HCT116 (cell line): ENCODE results near the gene ZCCHC13. TPM values are rescaled to one million over a fixed set of nuclear protein-coding genes. Genes with fewer than 3 reads are reported as not detected.

Source experiments
- ATAC-seq: fragments of 200-7000 bp; cut with Tn5 transposase; 2 replicates; pipeline ENCODE4 v1.9.1; 2020; ENCODE audit warnings: mild to moderate bottlenecking, moderate library complexity
- BruUV-seq: library from RNA; stranded (reverse); fragments of 400-500 nt; replicated peaks from 2 replicates; lab custom pipeline; 2021; lab: Mats Ljungman, UMichigan
- CTCF ChIA-PET: fragments of 300-600 bp; sonication (Branson Sonifier 250); formaldehyde crosslinking; loops from one replicate; lab custom pipeline; 2021; ENCODE audit warnings: antibody characterized with exemption; lab: Charles Lee
- POLR2A ChIA-PET: fragments of 300-600, 350-600 bp; sonication (Branson Sonifier 250); formaldehyde crosslinking; loops from one replicate; lab custom pipeline; 2021; ENCODE audit warnings: antibody characterized with exemption; lab: Charles Lee
- RAD21 ChIA-PET, 2 experiments: fragments of 300-600 bp; sonication (Branson Sonifier 250); formaldehyde crosslinking; loops; one replicate each; lab custom pipeline; 2023; ENCODE audit warnings: low total read pairs in 2 of 2; ENCODE audit not compliant: uncharacterized antibody in 2 of 2, unreplicated experiment in 2 of 2, low non-redundant PET in 1 of 2; lab: Charles Lee
- DNase-seq: peaks from one replicate; pipeline ENCODE4 v3.0.0-alpha.2; 2010; ENCODE audit warnings: low read depth, low spot score
- H2AFZ ChIP-seq: fragments of 200-600 bp; shearing (Covaris generic), sonication (generic); 2 replicates; pipeline ENCODE4 v1.6.1; 2017; ENCODE audit warnings: low read depth, mixed run types, mixed read lengths, antibody characterized with exemption, low read length; ENCODE audit not compliant: poor library complexity, severe bottlenecking
- H3K27ac ChIP-seq: 2 replicates; pipeline ENCODE4 v1.5.1; 2012; ENCODE audit warnings: low read depth, low read length
- H3K27me3 ChIP-seq: fragments of 200-600 bp; sonication (generic); 2 replicates; pipeline ENCODE4 v1.6.1; 2016; ENCODE audit warnings: mixed run types, low read length, mixed read lengths; ENCODE audit not compliant: insufficient read depth
- H3K36me3 ChIP-seq, 2 experiments: fragments of 200-500 bp in 1 of 2; fragments of 200-600 bp in 1 of 2; sonication (Bioruptor generic) in 1 of 2; sonication (generic) in 1 of 2; 2 replicates each; pipeline versions ENCODE4 v1.5.1 to v1.6.1; 2014 to 2016; ENCODE audit warnings: low read length in 2 of 2, inconsistent platforms in 1 of 2, mixed read lengths in 1 of 2, mixed run types in 1 of 2; ENCODE audit not compliant: insufficient read depth in 2 of 2, control insufficient read depth in 1 of 2
- H3K4me1 ChIP-seq, 2 experiments: fragments of 200-600 bp in 1 of 2; sonication (generic) in 1 of 2; 2 replicates each; pipeline versions ENCODE4 v1.5.1 to v1.6.1; 2012 to 2017; ENCODE audit warnings: low read length in 2 of 2, inconsistent platforms in 1 of 2, mild to moderate bottlenecking in 1 of 2, mixed read lengths in 1 of 2, mixed run types in 1 of 2, moderate library complexity in 1 of 2; ENCODE audit not compliant: insufficient read depth in 2 of 2, control insufficient read depth in 1 of 2
- H3K4me2 ChIP-seq: fragments of 200-600 bp; sonication (generic); 2 replicates; pipeline ENCODE4 v1.6.1; 2017; ENCODE audit warnings: mixed run types, low read length, mixed read lengths
- H3K4me3 ChIP-seq, 2 experiments: fragments of 200-600 bp in 1 of 2; sonication (generic) in 1 of 2; replicated peaks in 1 of 2; 2 replicates each; pipeline ENCODE4 v1.5.1; 2011 to 2016; ENCODE audit warnings: low read length in 2 of 2, control low read depth in 1 of 2, low read depth in 1 of 2, mild to moderate bottlenecking in 1 of 2, mixed read lengths in 1 of 2, mixed run types in 1 of 2
- H3K79me2 ChIP-seq: fragments of 200-600 bp; sonication (generic); 2 replicates; pipeline ENCODE4 v1.6.1; 2017; ENCODE audit warnings: mild to moderate bottlenecking, mixed run types, low read length, moderate library complexity, mixed read lengths; ENCODE audit not compliant: insufficient read depth
- H3K9ac ChIP-seq: fragments of 200-600 bp; sonication (generic); 2 replicates; pipeline ENCODE4 v1.6.1; 2016; ENCODE audit warnings: low read length, mixed read lengths
- H3K9me2 ChIP-seq: fragments of 200-600 bp; sonication (generic), shearing (Covaris generic); 2 replicates; pipeline ENCODE4 v1.6.1; 2017; ENCODE audit warnings: mixed run types, mild to moderate bottlenecking, moderate library complexity; ENCODE audit not compliant: insufficient read depth
- H3K9me3 ChIP-seq, 2 experiments: fragments of 200-500 bp in 1 of 2; fragments of 200-600 bp in 1 of 2; sonication (Bioruptor generic) in 1 of 2; sonication (generic) in 1 of 2; 2 replicates each; pipeline ENCODE4 v1.6.1; 2014 to 2017; ENCODE audit warnings: low read length in 2 of 2, mixed read lengths in 2 of 2, inconsistent platforms in 1 of 2, low read depth in 1 of 2, mild to moderate bottlenecking in 1 of 2, mixed run types in 1 of 2, moderate library complexity in 1 of 2; ENCODE audit not compliant: control insufficient read depth in 1 of 2, insufficient read depth in 1 of 2
- H4K20me1 ChIP-seq: fragments of 200-600 bp; sonication (generic), shearing (Covaris generic); 2 replicates; pipeline ENCODE4 v1.6.1; 2017; ENCODE audit warnings: mixed run types, mild to moderate bottlenecking, moderate library complexity; ENCODE audit not compliant: insufficient read depth
- CBX3 ChIP-seq: IDR thresholded peaks from 2 replicates; pipeline ENCODE4 v1.6.1; 2012; ENCODE audit warnings: low read depth
- CEBPB ChIP-seq: IDR thresholded peaks from 2 replicates; pipeline ENCODE4 v1.6.1; 2012; ENCODE audit warnings: low read depth
- ELF1 ChIP-seq: IDR thresholded peaks from 2 replicates; pipeline ENCODE4 v1.6.1; 2012; ENCODE audit warnings: low read depth, borderline replicate concordance
- POLR2A ChIP-seq: IDR thresholded peaks from 2 replicates; pipeline ENCODE4 v1.7.0; 2011; ENCODE audit warnings: borderline replicate concordance; ENCODE audit not compliant: insufficient read depth, insufficient read length; ENCODE audit errors: extremely low read depth
- POLR2AphosphoS5 ChIP-seq: IDR thresholded peaks from 2 replicates; pipeline ENCODE4 v1.6.1; 2011; ENCODE audit warnings: mild to moderate bottlenecking, low read depth, low read length, moderate library complexity
- RAD21 ChIP-seq: IDR thresholded peaks from 2 replicates; pipeline ENCODE4 v1.6.1; 2012; ENCODE audit warnings: low read depth, mild to moderate bottlenecking
- SIN3A ChIP-seq: IDR thresholded peaks from 2 replicates; pipeline ENCODE4 v1.6.1; 2012; ENCODE audit warnings: low read depth
- SP1 ChIP-seq: IDR thresholded peaks from 2 replicates; pipeline ENCODE4 v1.6.1; 2012; ENCODE audit warnings: low read depth
- SRF ChIP-seq: IDR thresholded peaks from 2 replicates; pipeline ENCODE4 v1.6.1; 2012; ENCODE audit warnings: low read depth
- TCF7L2 ChIP-seq: IDR thresholded peaks from 2 replicates; pipeline ENCODE4 v1.7.0; 2011; ENCODE audit warnings: borderline replicate concordance, inconsistent platforms; ENCODE audit not compliant: insufficient read depth, insufficient read length; ENCODE audit errors: extremely low read depth
- ZFX ChIP-seq: fragments of 450-650 bp; IDR thresholded peaks from 2 replicates; pipeline ENCODE4 v1.6.1; 2017
- ZNF274 ChIP-seq: fragments of 200-500 bp; sonication (Bioruptor generic); IDR thresholded peaks from 2 replicates; pipeline ENCODE4 v1.6.1; 2014; ENCODE audit warnings: mild to moderate bottlenecking, low read depth, low read length, inconsistent platforms
- intact Hi-C: fragments of 100-400 bp; cut with micrococcal nuclease; formaldehyde crosslinking; loops from 2 replicates; pipeline ENCODE4 v1.10.0; 2022
- total RNA-seq: library from RNA; stranded (reverse); gene quantifications from one replicate; pipeline ENCODE4 v1.2.1, GENCODE V29; 2021; ENCODE audit not compliant: unreplicated experiment
- TF ChIP-seq, protein P1 (sequence below): IDR thresholded peaks from 2 replicates; pipeline ENCODE4 v1.6.1; 2012; ENCODE audit warnings: low read depth
- TF ChIP-seq, protein P2 (sequence below): IDR thresholded peaks from 2 replicates; pipeline ENCODE4 v1.6.1; 2011; ENCODE audit warnings: mild to moderate bottlenecking, low read length, moderate library complexity; ENCODE audit not compliant: insufficient replicate concordance; ENCODE audit errors: extremely low read depth
- TF ChIP-seq, protein P3 (sequence below): IDR thresholded peaks from 2 replicates; pipeline ENCODE4 v1.6.1; 2012

Gene ZCCHC13
- total RNA-seq, 1 experiment from 2014 or later = not detected

DNA sequence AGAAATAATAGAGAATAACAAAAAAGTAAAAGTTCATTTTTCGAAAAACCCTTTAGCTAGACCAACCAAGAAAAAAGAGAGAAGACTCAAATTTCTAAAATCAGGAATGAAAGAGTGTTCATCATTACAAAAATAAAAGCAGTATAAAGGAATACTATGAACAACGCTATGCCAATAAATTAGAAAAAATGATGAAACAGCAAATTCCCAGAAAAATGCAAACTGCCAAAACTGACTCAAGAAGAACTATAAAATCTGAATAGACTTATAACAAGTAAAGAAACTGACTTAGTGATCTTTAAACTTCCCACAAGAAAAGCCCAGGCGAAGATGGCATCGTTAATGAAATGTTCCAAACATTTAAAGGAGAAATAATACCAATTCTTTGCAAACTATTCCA, 3.1 kb upstream of the ZCCHC13 start:
- ATAC-seq (no peak), DNase-seq (no peak)
- ChIA-PET POLR2A (no interaction called here), CTCF (no interaction called here), RAD21 (no interaction called here)
- no peak overlapping the region for H3K9ac ChIP-seq
- no peak overlapping the region for H2AFZ ChIP-seq
- no peak overlapping the region for H3K4me2 ChIP-seq
- TF ChIP-seq POLR2A = no peak
- no peak for TF ChIP-seq POLR2AphosphoS5
- no peak for TF ChIP-seq ELF1
- TF ChIP-seq ZNF274 = no peak
- TF ChIP-seq RAD21 = no peak
- no peak for TF ChIP-seq TCF7L2
- no peak overlapping the region for H3K27ac ChIP-seq
- intact Hi-C loops = no loop called here
- no peaks in the 10 kb centered on the region for H3K9me2 ChIP-seq
- no peak overlapping the region for H3K4me3 ChIP-seq
- BruUV-seq = no TSS peak
- H3K4me1 ChIP-seq = no peaks in the 10 kb centered on the region
- H3K9me3 ChIP-seq = no peaks in the 10 kb centered on the region
- no peaks in the 10 kb centered on the region for H4K20me1 ChIP-seq
- H3K27me3 ChIP-seq = no peaks in the 10 kb centered on the region
- no peaks in the 10 kb centered on the region for H3K36me3 ChIP-seq
- H3K79me2 ChIP-seq = no peaks in the 10 kb centered on the region

DNA sequence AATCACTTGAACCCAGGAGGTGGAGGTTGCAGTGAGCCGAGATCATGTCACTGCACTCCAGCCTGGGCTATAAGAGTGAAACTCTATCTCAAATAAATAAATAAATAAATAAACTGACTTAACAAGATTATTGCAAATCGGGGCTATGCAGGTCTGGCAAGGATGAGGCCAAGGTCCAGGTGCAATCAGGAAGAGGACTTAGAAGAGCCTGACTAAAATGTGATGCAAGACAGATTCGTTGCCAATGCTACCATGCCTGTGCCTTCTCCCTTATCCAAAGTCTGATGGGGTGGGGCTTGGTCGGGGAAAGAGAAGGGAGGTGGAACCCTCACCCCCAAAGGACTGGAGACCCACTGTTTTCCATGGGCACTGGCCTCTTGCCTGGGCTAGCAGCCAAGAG, 14.7 kb downstream of the ZCCHC13 start:
- RAD21 ChIA-PET = no interaction called here
- Histone ChIP-seq H3K79me2 (no peaks in the 10 kb centered on the region), H3K9me2 (no peaks in the 10 kb centered on the region), H3K9me3 (no peaks in the 10 kb centered on the region), H2AFZ (no peak overlapping the region), H3K36me3 (no peaks in the 10 kb centered on the region), H3K4me1 (no peaks in the 10 kb centered on the region), H3K4me2 (no peak overlapping the region)
- CTCF ChIA-PET = no interaction called here
- TF ChIP-seq SIN3A (no peak), CBX3 (no peak), SP1 (no peak), ZFX (no peak), ZNF274 (no peak), SRF (no peak), CEBPB (no peak), ELF1 (no peak)
- TF ChIP-seq, protein P1, sequence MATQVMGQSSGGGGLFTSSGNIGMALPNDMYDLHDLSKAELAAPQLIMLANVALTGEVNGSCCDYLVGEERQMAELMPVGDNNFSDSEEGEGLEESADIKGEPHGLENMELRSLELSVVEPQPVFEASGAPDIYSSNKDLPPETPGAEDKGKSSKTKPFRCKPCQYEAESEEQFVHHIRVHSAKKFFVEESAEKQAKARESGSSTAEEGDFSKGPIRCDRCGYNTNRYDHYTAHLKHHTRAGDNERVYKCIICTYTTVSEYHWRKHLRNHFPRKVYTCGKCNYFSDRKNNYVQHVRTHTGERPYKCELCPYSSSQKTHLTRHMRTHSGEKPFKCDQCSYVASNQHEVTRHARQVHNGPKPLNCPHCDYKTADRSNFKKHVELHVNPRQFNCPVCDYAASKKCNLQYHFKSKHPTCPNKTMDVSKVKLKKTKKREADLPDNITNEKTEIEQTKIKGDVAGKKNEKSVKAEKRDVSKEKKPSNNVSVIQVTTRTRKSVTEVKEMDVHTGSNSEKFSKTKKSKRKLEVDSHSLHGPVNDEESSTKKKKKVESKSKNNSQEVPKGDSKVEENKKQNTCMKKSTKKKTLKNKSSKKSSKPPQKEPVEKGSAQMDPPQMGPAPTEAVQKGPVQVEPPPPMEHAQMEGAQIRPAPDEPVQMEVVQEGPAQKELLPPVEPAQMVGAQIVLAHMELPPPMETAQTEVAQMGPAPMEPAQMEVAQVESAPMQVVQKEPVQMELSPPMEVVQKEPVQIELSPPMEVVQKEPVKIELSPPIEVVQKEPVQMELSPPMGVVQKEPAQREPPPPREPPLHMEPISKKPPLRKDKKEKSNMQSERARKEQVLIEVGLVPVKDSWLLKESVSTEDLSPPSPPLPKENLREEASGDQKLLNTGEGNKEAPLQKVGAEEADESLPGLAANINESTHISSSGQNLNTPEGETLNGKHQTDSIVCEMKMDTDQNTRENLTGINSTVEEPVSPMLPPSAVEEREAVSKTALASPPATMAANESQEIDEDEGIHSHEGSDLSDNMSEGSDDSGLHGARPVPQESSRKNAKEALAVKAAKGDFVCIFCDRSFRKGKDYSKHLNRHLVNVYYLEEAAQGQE = no peak
- TF ChIP-seq, protein P2, sequence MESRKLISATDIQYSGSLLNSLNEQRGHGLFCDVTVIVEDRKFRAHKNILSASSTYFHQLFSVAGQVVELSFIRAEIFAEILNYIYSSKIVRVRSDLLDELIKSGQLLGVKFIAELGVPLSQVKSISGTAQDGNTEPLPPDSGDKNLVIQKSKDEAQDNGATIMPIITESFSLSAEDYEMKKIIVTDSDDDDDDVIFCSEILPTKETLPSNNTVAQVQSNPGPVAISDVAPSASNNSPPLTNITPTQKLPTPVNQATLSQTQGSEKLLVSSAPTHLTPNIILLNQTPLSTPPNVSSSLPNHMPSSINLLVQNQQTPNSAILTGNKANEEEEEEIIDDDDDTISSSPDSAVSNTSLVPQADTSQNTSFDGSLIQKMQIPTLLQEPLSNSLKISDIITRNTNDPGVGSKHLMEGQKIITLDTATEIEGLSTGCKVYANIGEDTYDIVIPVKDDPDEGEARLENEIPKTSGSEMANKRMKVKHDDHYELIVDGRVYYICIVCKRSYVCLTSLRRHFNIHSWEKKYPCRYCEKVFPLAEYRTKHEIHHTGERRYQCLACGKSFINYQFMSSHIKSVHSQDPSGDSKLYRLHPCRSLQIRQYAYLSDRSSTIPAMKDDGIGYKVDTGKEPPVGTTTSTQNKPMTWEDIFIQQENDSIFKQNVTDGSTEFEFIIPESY = no peak
- TF ChIP-seq, protein P3, sequence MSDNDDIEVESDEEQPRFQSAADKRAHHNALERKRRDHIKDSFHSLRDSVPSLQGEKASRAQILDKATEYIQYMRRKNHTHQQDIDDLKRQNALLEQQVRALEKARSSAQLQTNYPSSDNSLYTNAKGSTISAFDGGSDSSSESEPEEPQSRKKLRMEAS = no peak
- TF ChIP-seq, all 23 proteins: peak for 0
- DNase-seq (no peak), ATAC-seq (no peak)
- Histone ChIP-seq H4K20me1 (no peaks in the 10 kb centered on the region), H3K4me3 (no peak overlapping the region), H3K27me3 (no peaks in the 10 kb centered on the region), H3K9ac (no peak overlapping the region), H3K27ac (no peak overlapping the region)
- POLR2A ChIA-PET = no interaction called here
- BruUV-seq = no TSS peak
- intact Hi-C loops = no loop called here
